Endothelial cell of umbilical vein (primary cell): ENCODE results near the gene DHRS4.

Experiments
- EZH2 ChIP-seq: IDR thresholded peaks from 2 replicates; pipeline ENCODE4 v1.6.1; 2012; ENCODE audit warnings: borderline replicate concordance, low read depth, mild to moderate bottlenecking, moderate library complexity, low read length, inconsistent platforms; ENCODE audit not compliant: severe bottlenecking
- FOS ChIP-seq: IDR thresholded peaks from 2 replicates; pipeline ENCODE4 v1.6.1; 2011; ENCODE audit warnings: mild to moderate bottlenecking, low read length, moderate library complexity, borderline replicate concordance; ENCODE audit not compliant: insufficient read depth
- GATA2 ChIP-seq: IDR thresholded peaks from 2 replicates; pipeline ENCODE4 v1.7.0; 2011; ENCODE audit warnings: low read depth, mild to moderate bottlenecking, moderate library complexity, mixed read lengths, low read length; ENCODE audit not compliant: insufficient read length, insufficient read depth
- JUN ChIP-seq: IDR thresholded peaks from 2 replicates; pipeline ENCODE4 v1.6.1; 2011; ENCODE audit warnings: borderline replicate concordance, low read depth; ENCODE audit not compliant: insufficient read length, insufficient read depth
- MYC ChIP-seq: IDR thresholded peaks from one replicate; pipeline ENCODE4 v1.6.1; 2011; ENCODE audit warnings: mild to moderate bottlenecking, low read depth, low read length
- POLR2A ChIP-seq: IDR thresholded peaks from 2 replicates; pipeline ENCODE4 v1.6.1; 2012; ENCODE audit warnings: low read depth, mild to moderate bottlenecking, control low read depth, low read length
- POLR2AphosphoS5 ChIP-seq: IDR thresholded peaks from 2 replicates; pipeline ENCODE4 v1.6.1; 2012; ENCODE audit warnings: low read depth, mild to moderate bottlenecking, control low read depth, low read length, moderate library complexity; ENCODE audit not compliant: insufficient read depth
- TF ChIP-seq, protein P1 (sequence below), 2 donors: IDR thresholded peaks; 1 replicate in 1 of 2; 2 replicates in 1 of 2; pipeline ENCODE4 v1.5.1; 2011; ENCODE audit warnings: low read length in 2 of 2, mild to moderate bottlenecking in 2 of 2, moderate library complexity in 2 of 2, control low read depth in 1 of 2, inconsistent platforms in 1 of 2, low read depth in 1 of 2; ENCODE audit not compliant: insufficient read depth in 1 of 2; ENCODE audit errors: extremely low read depth in 1 of 2
- TF ChIP-seq, protein P2 (sequence below): IDR thresholded peaks from 2 replicates; pipeline ENCODE4 v1.6.1; 2011; ENCODE audit not compliant: insufficient read depth, insufficient read length

- no peak for TF ChIP-seq POLR2A
- TF ChIP-seq, protein P1, sequence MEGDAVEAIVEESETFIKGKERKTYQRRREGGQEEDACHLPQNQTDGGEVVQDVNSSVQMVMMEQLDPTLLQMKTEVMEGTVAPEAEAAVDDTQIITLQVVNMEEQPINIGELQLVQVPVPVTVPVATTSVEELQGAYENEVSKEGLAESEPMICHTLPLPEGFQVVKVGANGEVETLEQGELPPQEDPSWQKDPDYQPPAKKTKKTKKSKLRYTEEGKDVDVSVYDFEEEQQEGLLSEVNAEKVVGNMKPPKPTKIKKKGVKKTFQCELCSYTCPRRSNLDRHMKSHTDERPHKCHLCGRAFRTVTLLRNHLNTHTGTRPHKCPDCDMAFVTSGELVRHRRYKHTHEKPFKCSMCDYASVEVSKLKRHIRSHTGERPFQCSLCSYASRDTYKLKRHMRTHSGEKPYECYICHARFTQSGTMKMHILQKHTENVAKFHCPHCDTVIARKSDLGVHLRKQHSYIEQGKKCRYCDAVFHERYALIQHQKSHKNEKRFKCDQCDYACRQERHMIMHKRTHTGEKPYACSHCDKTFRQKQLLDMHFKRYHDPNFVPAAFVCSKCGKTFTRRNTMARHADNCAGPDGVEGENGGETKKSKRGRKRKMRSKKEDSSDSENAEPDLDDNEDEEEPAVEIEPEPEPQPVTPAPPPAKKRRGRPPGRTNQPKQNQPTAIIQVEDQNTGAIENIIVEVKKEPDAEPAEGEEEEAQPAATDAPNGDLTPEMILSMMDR (IDR thresholded peaks at IDR 0.05; ENCODE audit: extremely low read depth in 1 of 2, insufficient read depth in 1 of 2, low read depth in 1 of 2, low read length in 2 of 2), result no peak
- no peak for TF ChIP-seq EZH2
- no peak for TF ChIP-seq FOS
- TF ChIP-seq POLR2AphosphoS5, result no peak
- TF ChIP-seq, protein P2, sequence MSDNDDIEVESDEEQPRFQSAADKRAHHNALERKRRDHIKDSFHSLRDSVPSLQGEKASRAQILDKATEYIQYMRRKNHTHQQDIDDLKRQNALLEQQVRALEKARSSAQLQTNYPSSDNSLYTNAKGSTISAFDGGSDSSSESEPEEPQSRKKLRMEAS, result no peak
- TF ChIP-seq GATA2, result no peak
- TF ChIP-seq JUN, result no peak
- no peak for TF ChIP-seq MYC
Measured at GRCh38 chr14:23929136-23929535, 24.4 kb upstream of the DHRS4 start.
